Measurements from ENCODE around the gene TPST2. TPM values are rescaled to one million over a fixed set of nuclear protein-coding genes. Genes with fewer than 3 reads are reported as not detected.

The TPST2 gene
- total and polyA plus RNA-seq, 9 of the 15 experiments (the other 6 are each of a cell fraction or from before 2014, with no cell fraction given): 14.2 to 123 (median 60.1) TPM

- TF ChIP-seq PRDM10 (IDR thresholded peaks at IDR 0.05; ENCODE audit: partially characterized antibody): no peak
- TF ChIP-seq ARID4B (CRISPR knock-in tag; IDR thresholded peaks at IDR 0.05): no peak
- no peak for TF ChIP-seq VEZF1 (CRISPR knock-in tag; IDR thresholded peaks at IDR 0.05)
These were observed 112.6 kb downstream of the TPST2 start (continued) for GRCh38 chr22:26477341-26477731.
